HG02759 (cell line): ENCODE data around the gene LPP.

Source experiments
- ATAC-seq: cut with Tn5 transposase; IDR thresholded peaks from one replicate; pipeline ENCODE4 v1.9.1; 2021; ENCODE audit warnings: mild to moderate bottlenecking, moderate library complexity; ENCODE audit not compliant: unreplicated experiment

LPP gene

DNA sequence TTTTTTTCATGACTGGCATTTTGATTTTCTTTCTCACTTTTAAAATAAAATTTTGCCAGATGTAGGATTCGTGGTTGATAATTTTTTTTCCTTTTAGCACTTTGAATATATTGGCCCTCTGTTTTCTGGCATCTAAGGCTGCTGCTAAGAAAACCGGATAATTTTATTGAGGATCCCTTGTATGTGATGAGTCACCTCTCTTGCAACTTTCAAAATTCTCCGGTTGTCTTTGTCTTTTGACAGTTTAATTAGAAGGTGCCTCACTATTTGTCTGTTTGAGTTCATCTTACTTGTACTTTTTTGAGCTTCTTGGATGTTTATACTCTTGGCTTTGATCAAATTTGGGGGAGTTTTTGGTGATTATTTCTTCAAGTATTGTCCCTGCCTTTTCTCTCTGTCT lies 349.7 kb downstream of the LPP start:
- no peak for ATAC-seq

- ATAC-seq: no peak
Observed at GRCh38 chr3:188505151-188505550, 351.2 kb downstream of the LPP start.

DNA sequence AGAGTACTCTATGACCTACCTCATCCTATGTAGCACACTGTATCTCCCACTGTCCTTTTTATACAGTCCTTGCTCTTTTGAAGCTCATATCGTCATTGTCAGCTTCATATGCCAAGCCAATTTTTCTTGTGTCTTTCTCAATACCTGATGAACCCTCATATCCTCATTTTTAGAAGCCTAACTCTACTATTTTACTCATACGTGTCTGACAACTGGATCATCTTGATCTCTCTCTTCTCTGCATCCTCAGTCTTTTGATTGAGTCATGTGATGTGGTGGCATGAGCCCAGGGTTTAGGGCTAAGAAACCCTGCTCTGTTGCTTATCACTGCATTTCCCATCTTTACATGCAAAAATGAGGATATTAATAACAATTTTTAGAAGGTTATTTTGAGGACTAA lies 352.0 kb downstream of the LPP start:
- ATAC-seq: no peak

- ATAC-seq: no peak
Observed at GRCh38 chr3:188506446-188506845, 352.5 kb downstream of the LPP start.

DNA sequence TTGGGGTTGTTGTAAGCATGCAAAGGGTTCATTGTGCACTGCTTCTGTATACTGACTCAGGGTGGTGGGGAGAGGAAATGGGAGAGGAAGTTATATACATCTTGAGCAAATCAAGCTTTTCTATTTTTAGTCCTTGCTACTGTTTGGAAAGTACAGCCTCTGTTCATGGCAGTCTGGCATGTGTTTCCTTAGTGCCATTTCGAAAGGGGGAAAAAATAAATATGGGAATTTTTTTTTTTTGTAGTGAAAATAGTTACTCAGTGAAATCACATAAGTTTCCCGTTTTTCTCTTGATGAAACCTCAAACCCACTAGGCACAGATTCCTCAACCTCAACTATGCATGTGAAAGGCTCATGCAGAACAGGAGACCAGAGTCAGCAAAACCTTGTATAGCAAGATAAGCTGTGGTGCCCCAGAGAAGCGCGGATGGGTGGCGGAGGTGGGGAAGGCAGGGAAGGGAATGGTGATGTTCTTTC lies 353.3 kb downstream of the LPP start:
- ATAC-seq: no peak

DNA sequence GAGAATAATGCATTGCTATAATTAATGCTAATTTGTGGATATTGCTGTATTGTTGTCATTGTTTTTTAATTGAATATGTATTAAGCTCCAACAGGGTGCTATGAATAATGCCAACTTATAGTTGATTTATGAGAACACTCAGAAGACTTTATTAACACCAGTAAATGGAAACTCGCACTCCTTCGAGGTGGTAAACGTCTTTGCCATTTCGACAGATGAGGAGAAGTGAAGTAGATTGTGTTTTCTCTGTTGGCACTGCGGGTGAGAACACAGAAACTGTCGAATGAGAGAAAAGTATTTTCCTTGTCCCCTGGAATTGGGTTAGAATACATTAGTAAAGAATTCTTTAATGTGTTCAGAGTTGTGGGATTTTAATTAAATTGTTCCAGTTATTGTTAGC lies 354.5 kb downstream of the LPP start:
- ATAC-seq: no peak

DNA sequence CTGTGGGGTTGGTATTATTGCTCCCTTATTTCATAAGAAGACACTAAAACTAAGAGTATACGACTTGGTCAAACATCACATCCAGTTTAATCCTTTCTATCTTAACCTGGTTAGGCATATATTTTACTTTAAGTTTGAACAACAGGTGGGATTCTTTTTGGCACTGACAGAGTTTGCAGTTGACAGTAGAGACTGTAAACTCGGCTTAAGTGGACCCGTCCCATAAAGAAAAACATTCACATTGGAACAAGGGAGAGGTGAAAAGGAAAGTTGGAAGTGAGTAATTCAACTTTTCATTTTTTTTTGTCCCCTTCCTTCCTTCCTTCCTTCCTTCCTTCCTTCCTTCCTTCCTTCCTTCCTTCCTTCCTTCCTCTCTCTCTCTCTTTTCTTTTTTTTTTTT lies 355.4 kb downstream of the LPP start:
- ATAC-seq: no peak

DNA sequence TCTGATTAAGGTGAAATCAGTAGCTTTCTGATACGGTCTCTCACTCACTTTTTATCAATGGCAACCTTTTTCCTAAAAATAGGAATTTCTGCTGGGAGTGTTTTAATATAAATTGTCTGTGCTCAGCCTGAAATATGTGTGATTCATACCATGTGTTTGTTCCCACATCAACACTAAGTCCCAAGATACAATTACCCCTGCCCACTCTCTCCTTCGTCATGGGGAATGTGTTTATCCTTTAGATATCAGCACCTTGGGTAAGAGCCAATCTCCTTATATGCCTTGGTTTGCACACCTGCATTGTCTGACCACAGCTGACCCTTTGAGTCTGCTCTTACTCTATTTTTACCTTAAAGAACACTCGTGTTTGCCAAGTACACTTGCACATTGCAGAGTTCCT lies 356.4 kb downstream of the LPP start:
- no peak for ATAC-seq

DNA sequence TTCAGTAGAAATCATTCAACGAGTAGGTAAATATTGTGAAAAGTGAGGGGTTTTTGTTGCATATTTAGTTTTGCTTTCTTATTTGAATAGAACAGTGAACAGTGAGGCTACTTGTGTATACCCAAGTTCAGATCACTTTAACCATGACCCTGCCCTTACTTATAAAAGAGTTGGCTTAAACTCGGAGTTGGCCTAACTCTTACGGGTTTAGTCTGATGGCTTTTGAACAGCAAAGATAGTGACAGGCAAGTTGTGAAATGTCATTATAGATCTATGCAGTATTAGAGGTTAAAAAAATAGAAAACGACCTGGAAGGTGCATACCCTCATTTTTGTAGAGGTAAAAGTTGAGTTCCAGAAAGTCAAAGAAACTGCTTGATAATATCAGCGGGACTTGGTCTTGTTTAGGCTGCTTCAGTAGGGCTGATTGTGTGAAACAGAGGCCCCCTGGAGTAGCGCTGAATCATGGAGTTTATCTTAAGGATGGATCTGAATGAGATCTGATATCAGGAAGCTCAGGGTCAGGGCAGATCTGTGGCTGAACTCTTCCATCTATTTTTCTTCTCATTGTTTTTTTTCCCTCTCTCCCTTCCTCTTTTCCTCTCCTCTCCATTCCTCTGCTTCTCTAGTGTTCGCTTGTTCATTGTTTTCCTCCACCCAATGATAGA lies 359.8 kb downstream of the LPP start:
- ATAC-seq: no peak

- ATAC-seq: no peak
Observed at GRCh38 chr3:188516515-188516914, 362.6 kb downstream of the LPP start.

- ATAC-seq: no peak
Observed at GRCh38 chr3:188518416-188518815, 364.5 kb downstream of the LPP start.

- ATAC-seq: no peak
Observed at GRCh38 chr3:188518835-188519452, 365.0 kb downstream of the LPP start.

DNA sequence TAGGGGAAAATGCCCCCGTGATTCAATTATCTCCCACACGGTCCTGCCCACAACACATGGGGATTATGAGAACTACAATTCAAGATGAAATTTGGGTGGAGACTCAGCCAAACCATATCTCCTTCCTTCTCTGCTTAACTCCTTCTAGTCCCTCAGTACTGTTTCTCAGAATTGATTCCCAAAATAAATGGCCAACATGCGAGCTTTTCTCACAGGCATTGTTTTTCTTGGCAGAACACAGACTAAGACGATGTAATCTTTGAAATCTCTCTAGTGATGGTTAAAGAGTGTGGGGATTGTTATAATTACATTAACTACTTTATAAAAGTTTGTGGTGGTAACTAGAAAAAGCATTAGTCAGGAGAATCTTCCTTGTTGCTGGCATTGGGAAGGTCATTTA lies 366.5 kb downstream of the LPP start:
- ATAC-seq: no peak

GRCh38 chr3:188522115-188522514 lies 368.2 kb downstream of the LPP start:
- ATAC-seq: no peak

- ATAC-seq: no peak
Observed at GRCh38 chr3:188523291-188523690, 369.3 kb downstream of the LPP start.

GRCh38 chr3:188524052-188524451 lies 370.1 kb downstream of the LPP start:
- ATAC-seq: no peak

DNA sequence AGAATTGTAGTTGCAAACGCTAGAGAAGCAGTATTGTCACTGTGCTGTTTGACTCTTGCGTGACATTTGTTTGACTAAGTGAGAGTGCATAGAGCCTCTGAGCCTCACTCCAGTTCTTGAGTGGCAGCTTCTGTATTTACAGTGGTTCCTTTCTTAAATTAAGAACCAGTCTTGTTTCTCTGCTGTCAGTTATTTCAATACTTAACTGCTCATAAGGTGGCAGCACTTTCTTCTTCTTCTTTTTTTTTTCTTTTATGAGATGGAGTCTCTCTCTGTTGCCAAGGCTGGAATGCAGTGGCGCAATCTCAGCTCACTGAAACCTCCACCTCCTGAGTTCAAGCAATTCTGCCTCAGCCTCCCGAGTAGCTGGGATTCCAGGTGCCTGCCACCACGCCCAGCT lies 372.1 kb downstream of the LPP start:
- ATAC-seq: no peak

DNA sequence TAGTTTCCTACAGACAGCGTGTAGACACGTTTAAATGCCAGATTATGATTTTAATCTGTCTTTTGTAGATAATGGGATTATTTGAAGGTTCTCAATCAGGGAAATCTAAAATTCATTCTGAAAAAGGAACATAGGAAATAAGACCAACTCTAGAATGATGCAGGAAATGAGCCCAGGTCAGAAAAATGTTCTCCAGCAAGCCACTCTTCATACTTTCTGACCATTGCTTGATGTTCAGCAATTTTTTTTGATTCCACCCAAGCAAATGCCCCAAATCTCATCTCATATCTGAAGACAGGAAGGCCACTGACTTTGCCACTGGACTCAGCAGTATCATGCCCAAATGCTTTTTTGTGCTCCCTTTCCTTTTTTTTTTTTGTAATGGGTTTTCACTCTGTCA lies 373.4 kb downstream of the LPP start:
- no peak for ATAC-seq

DNA sequence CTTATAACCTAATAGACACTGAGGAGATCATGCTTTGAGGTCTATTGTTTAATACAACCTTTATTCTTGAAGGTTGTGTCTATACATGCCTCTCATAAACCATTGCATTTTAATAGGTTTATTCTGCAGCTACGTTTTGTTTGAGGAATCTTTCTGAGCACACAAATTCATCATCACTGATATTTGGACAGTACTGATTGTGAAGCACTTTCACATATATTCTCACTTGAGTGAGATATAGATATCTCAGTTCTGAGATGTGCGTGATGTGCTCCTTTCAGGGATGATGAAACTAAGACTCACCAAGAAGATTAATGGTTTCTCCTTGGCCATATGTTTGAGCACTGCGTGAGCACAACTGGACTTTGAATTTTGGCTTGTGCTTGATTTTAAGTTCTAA lies 374.4 kb downstream of the LPP start:
- ATAC-seq: no peak

DNA sequence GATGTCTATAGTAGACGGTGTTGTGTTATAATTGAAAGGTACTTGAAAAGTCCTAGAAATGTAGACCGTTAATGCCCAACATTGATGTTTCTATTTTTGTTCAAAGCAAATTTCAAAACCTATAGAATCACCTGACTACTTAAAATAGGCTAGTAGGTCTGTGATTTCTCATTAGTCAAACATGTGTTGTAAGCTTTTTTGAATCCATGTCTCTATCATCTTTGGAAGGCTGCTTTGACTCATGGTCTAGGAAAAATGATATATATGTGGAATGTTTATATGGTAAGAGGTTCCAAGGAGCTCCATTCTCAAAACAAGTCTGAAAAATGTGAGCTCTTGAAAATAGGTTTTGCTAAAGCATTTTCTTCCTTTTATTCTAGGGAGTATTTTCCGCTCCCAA lies 375.3 kb downstream of the LPP start:
- ATAC-seq: no peak

DNA sequence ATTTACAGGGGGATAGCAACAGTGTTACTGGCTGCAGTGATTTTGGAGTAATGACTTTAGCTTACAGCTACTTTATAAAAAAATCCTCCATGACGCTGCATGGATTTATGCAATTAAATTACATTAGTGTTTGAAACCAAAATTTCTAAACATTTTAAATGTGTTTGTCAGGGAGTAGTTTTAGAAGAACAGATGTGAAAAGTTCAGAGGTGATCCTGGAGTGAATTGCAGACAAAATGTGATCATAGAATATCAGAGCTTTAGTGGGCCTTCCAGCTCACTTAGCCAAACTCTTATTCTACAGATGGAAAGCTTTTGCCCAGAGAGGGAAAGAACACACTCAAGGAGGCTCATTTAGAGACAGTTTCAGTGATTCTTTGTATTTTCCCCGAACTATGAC lies 376.3 kb downstream of the LPP start:
- ATAC-seq: no peak

DNA sequence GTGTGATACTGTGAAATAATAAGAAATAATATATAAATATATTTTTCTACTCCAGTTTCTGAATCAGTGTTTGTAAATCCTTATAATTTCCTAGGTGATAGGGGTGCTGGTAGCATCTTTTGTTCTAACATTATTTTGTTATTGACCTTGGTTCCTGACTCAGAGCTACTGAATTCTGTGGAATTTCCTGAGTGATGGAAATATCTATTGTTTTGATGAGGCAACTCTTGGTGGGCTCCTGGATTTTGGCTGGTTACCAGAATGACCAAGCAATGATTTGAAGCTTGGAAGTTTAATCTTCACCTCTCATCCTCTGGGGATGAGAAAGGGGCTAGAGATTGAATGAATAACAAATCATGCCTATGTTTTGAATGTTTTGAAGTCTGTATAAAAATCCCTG lies 377.3 kb downstream of the LPP start:
- no peak for ATAC-seq

GRCh38 chr3:188533172-188533571 lies 379.2 kb downstream of the LPP start:
- no peak for ATAC-seq
